ENCODE measurements around the gene NLRC5.
A peak's percentile ranks its signal among the peaks of the same experiment; 100 is the strongest.

The NLRC5 gene

DNA sequence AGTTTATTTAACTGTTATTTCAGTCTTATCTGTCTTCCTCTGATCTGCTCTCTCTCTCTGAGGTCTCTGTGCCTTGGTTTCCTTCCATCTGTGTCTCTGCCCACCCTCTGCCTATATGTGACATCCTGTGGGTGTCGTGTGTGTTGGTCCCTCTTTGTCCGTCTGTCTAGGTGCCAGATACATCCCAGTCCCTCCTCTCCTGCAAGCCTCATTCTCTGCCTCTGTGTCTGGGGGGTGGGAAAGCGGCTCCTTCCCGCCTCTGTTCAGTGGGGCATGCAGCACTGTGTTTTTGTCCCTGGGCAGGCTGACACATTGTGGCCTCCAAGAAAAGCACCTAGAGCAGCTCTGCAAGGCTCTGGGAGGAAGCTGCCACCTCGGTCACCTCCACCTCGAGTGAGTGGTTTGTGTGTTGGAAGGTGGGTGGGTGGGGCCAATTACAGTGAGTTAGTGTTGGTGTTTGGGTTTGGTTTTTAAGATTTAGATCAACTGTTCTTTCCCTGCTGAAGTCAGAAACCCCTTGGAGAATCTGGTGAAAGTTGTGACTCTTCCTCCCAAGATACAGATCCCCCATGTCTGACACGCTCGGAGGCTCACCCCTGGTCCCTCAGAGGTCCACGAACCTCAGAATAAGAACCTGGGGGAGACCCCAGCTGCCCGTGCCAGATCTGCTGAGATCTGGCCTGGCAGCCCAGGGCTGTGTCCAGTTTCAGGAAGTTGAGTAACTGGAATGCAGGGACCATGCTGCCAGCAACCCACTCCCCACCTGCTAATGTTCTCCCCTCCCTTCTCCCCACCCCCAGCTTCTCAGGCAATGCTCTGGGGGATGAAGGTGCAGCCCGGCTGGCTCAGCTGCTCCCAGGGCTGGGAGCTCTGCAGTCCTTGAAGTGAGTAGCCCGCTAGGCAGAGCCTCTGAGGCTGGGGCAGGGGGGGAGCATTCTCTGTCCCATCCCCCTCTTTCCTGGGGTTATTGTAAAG lies 52.1 kb downstream of the NLRC5 start:
- DNase-seq (ENCODE audit: low spot score), result no peak
- TF ChIP-seq, protein P1, sequence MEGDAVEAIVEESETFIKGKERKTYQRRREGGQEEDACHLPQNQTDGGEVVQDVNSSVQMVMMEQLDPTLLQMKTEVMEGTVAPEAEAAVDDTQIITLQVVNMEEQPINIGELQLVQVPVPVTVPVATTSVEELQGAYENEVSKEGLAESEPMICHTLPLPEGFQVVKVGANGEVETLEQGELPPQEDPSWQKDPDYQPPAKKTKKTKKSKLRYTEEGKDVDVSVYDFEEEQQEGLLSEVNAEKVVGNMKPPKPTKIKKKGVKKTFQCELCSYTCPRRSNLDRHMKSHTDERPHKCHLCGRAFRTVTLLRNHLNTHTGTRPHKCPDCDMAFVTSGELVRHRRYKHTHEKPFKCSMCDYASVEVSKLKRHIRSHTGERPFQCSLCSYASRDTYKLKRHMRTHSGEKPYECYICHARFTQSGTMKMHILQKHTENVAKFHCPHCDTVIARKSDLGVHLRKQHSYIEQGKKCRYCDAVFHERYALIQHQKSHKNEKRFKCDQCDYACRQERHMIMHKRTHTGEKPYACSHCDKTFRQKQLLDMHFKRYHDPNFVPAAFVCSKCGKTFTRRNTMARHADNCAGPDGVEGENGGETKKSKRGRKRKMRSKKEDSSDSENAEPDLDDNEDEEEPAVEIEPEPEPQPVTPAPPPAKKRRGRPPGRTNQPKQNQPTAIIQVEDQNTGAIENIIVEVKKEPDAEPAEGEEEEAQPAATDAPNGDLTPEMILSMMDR (IDR thresholded peaks at IDR 0.05), result no peak
- H3K4me3 ChIP-seq, result no peak overlapping the region
- H3K27ac ChIP-seq, result no peak overlapping the region

DNA sequence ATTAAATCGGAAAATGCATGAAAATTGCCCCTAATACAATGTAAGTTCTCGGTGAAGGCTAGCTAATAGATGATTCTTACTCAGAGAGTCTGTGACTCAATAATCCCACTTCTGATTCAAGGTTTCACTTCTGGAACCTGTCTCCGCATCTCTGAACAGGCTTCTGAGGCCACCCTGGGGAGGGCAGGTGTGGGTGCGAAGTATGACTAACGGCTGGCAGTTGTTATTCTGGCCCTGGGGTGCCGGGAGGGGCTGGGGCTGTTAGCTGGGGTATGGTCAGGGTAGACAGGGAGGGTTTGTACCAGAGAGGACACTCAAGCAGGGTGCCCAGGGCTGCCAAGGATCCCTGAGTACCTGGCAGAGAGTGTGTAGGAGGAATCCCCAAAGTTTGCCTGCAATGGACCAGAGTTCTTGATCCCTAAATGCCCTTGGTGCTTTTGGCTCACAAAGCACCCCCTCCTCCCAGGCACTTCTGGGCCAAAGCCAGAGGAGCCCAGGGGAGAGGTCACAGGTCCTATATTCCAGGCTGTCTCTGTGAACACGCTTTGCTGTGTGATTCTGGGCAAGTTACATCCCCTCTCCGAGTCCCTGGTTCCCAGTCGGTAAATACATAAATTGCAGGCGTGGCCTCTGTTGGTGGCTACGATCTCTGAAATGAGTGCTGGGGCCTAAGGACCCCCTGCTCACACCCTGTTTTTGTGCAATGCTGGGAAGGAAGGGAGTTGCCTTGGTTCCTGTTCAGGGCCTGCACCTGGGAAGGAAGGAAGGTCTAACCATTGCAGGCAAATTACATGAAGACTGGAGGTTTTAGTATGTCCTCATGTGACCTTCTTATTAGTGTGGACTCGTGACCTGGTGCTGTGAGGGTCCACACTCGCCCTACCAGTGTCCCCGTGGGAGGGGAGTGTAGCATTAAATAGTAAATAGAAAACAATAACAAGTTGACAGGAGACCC lies 53.1 kb downstream of the NLRC5 start:
- TF ChIP-seq, protein P1 (IDR thresholded peaks at IDR 0.05), result no peak
- Histone ChIP-seq H3K27ac (no peak overlapping the region), H3K4me3 (no peak overlapping the region)
- no peak for DNase-seq (ENCODE audit: low spot score)

DNA sequence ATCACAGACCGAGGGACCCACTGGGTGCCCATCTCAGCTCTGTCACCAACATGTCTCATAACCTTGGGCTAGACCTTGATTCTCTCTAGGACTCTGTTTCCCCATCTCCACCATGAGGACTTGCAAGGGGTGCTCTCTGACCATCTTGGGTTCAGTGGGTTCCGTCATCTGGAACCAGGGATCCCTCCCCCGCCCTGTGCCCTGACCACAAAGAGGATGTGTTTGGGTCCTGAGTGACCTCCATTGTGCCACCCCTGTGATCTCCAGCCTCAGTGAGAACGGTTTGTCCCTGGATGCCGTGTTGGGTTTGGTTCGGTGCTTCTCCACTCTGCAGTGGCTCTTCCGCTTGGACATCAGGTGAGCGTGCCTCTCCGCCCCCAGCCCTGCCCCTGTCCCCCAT lies 53.9 kb downstream of the NLRC5 start:
- TF ChIP-seq, protein P1 (IDR thresholded peaks at IDR 0.05), result no peak
- DNase-seq (ENCODE audit: low spot score), result no peak
- Histone ChIP-seq H3K27ac (no peak overlapping the region), H3K4me3 (no peak overlapping the region)

DNA sequence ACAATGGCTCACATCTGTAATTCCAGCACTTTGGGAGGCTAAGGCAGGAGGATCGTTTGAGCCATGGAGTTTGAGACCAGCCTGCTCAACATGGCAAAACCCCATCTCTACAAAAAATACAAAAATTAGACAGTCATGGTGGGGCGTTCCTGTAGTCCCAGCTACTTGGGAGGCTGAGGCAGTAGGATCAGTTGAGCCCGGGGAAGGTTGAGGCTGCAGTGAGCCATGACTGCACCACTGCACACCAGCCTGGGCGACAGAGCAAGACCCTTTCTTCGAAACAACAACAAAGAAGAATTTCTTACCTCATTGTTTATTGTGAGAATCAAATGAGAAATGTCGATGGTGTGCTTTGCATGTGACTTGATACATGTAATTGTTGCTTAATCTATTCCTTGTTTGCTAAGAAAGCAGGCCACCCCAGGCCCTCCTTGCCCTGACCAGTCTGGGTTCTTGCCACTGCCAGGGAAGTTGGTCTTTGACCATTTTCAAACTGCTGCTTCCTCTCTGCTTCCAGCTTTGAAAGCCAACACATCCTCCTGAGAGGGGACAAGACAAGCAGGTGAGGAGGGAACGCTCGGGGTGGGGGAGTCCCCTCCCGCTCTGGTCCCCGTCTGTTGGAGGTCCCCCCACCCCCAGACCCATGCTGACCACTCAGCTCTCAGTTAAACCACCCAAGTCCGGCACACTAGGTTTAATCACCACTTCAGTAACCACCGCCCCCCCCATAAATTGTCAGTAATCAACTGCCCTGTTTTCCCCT lies 55.8 kb downstream of the NLRC5 start:
- no peak for DNase-seq (ENCODE audit: low spot score)
- peak overlapping the region; percentile 64 for H3K4me3 ChIP-seq
- no peak overlapping the region for H3K27ac ChIP-seq
- TF ChIP-seq, protein P1 (IDR thresholded peaks at IDR 0.05), result no peak

DNA sequence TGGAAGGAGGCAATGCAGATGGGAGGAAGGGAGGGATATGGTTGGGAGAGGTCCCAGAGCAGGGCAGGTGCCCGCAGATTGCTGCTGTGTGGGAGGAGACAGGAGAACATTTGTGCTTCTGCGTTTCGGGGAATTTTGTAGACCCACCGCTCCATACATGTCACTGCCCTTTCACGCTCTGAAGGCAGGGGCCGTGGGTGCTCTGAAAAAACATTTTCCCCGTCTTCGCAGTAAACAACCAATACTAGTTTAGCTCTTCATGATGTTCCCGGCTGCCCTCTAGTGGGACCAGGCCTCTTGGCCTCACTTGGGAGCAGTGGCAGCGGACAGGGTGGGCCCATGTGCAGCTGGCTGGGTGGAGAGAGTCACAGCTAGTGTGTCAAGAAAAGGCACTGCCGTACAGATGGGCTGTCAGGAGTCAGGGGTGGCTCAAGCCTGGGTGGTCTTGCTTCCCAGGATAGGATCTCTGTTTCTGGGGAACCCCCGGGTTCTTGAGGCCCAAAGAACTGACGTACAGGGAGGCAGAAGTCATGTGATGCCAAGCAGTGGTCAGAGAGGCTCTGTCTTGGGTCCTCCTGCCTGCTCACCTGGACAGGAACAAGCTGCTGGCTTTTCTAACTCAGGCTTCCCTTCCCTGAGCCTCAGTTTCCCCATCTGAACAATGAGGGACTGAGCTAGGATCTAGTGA lies 56.5 kb downstream of the NLRC5 start:
- H3K27ac ChIP-seq, result no peak overlapping the region
- TF ChIP-seq, protein P1 (IDR thresholded peaks at IDR 0.05), result peak; percentile 52
- peak overlapping the region; percentile 64 for H3K4me3 ChIP-seq
- DNase-seq (ENCODE audit: low spot score), result no peak

DNA sequence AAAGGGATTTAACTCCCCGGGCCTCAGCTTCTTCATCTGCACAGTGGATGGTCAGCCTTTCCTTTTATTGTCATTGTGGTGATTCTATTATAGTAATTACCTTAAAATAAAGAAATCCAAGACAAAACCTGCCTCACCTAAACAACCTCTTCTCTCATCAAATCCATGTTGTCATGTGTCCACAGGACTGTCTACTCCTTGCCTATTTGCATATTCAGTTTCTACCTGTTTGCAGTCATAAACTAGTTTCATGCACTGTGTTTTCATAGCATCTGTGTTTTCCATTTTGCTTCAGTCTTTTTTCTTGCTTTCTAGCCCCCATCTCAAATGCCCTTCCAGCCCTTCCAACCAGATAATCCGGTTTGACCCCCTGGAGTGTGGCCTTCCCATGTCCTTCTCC lies 58.7 kb downstream of the NLRC5 start:
- Histone ChIP-seq H3K4me3 (no peak overlapping the region), H3K27ac (no peak overlapping the region)
- DNase-seq (ENCODE audit: low spot score), result no peak
- TF ChIP-seq, protein P1 (IDR thresholded peaks at IDR 0.05), result no peak

Measured in coronary artery (tissue), 2 donors.